Kidney (tissue), 14 donors: ENCODE results near the gene COL23A1. TPM values are rescaled to one million over a fixed set of nuclear protein-coding genes. Genes with fewer than 3 reads are reported as not detected.

Source experiments
- DNase-seq, 5 donors: peaks; one replicate each; pipeline ENCODE4 v3.0.0-alpha.2; 2013 to 2020
- FAIRE-seq: peaks from 2 replicates; lab custom pipeline; 2012; peaks lifted over from hg19 to GRCh38; lab: Jason Lieb, UNC
- H3K27ac ChIP-seq, 2 donors: one replicate each; pipeline ENCODE4 v1.7.0; 2013; ENCODE audit warnings: low read depth in 2 of 2, low read length in 2 of 2, inconsistent platforms in 1 of 2
- H3K27me3 ChIP-seq: one replicate; pipeline ENCODE4 v1.7.1; 2013; ENCODE audit warnings: low read length, inconsistent platforms; ENCODE audit not compliant: control insufficient read depth, insufficient read depth
- H3K36me3 ChIP-seq, 3 donors: one replicate each; pipeline versions ENCODE4 v1.7.0 to v1.7.1; 2013; ENCODE audit warnings: low read length in 3 of 3, control low read depth in 1 of 3, inconsistent platforms in 1 of 3; ENCODE audit not compliant: insufficient read depth in 3 of 3, control insufficient read depth in 2 of 3
- H3K4me1 ChIP-seq, 3 donors: one replicate each; pipeline versions ENCODE4 v1.7.0 to v1.7.1; 2013; ENCODE audit warnings: low read length in 3 of 3, inconsistent platforms in 1 of 3, low read depth in 1 of 3; ENCODE audit not compliant: control insufficient read depth in 2 of 3, insufficient read depth in 2 of 3
- H3K4me3 ChIP-seq, 3 donors: one replicate each; pipeline versions ENCODE4 v1.7.0 to v1.8.1; 2013; ENCODE audit warnings: low read length in 3 of 3, control low read depth in 1 of 3, inconsistent platforms in 1 of 3
- H3K9ac ChIP-seq, 3 donors: one replicate each; pipeline versions ENCODE4 v1.7.0 to v1.7.1; 2013; ENCODE audit warnings: low read length in 3 of 3, control low read depth in 1 of 3, inconsistent platforms in 1 of 3
- H3K9me3 ChIP-seq, 3 donors: one replicate each; pipeline versions ENCODE4 v1.7.0 to v1.7.1; 2013; ENCODE audit warnings: low read length in 3 of 3, control low read depth in 1 of 3, inconsistent platforms in 1 of 3; ENCODE audit not compliant: control insufficient read depth in 2 of 3, insufficient read depth in 1 of 3
- intact Hi-C: fragments of 100-400 bp; cut with DNase I; formaldehyde crosslinking; loops from one replicate; pipeline ENCODE4 v1.11.1; 2022
- polyA plus RNA-seq: library from polyadenylated mRNA; stranded (reverse); fragments of 350-450 nt; fragmentation: Illumina TruSeq; extraction: RNeasy Lipid Tissue Mini Kit (QIAGEN cat#74804); gene quantifications from one replicate; pipeline ENCODE4 v1.2.3, GENCODE V29; 2014; ENCODE audit warnings: low read depth, low replicate concordance; ENCODE audit not compliant: insufficient read depth
- total RNA-seq: library from RNA; stranded (reverse); fragmentation: NEBNext Ultra II Directional; extraction: Animal tissue kit (Norgen Biotek cat#: 25700); gene quantifications from one replicate; pipeline ENCODE4 v1.2.1, GENCODE V29; 2021
- TF ChIP-seq, protein P1 (sequence below): IDR thresholded peaks from 3 replicates; pipeline ENCODE4 v1.5.1; 2012; ENCODE audit warnings: mild to moderate bottlenecking, moderate library complexity, borderline replicate concordance; ENCODE audit not compliant: insufficient read depth; ENCODE audit errors: extremely low read depth
- donor health status: control.
- donor health status: control.
- donor health status: control.
- donor health status: control.
- donor health status: control.
- donor health status: DM: yes; HTN: yes; CAD: no.
- donor health status: Normal renal cell carcinoma (clear cell type).

Gene COL23A1
- total and polyA plus RNA-seq, 2 donors from 2014 or later = 4.1 to 8.7 TPM

DNA sequence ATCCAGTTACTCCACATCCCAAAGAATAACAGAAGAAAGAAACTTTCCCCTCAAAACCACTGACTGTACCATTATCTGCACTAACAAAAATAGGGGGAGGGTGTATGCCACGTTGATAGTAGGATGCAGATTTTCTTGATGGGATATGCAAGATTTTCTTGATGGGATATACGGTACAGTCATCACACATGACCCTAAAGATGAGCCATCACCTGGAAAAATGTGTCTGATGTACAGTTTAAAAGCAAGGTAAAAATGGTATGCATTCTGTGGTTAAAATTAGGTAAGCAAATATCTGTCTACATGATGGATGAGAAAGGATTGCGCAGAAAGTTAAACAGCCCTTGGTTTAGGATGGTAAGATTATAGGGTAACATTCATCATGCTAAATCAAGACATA, 8.6 kb downstream of the COL23A1 start:
- Histone ChIP-seq H3K9ac (no peak overlapping the region), H3K36me3 (no peaks in the 10 kb centered on the region), H3K27me3 (peaks cover 2% of the 10 kb centered on the region), H3K4me3 (no peak overlapping the region), H3K9me3 (peaks cover 0 to 2% (median 0%) of the 10 kb centered on the region in 3 donors), H3K4me1 (peaks cover 0 to 4% (median 3%) of the 10 kb centered on the region in 3 donors), H3K27ac (no peak overlapping the region)
- DNase-seq (no peak), FAIRE-seq (no peak)
- TF ChIP-seq, protein P1, sequence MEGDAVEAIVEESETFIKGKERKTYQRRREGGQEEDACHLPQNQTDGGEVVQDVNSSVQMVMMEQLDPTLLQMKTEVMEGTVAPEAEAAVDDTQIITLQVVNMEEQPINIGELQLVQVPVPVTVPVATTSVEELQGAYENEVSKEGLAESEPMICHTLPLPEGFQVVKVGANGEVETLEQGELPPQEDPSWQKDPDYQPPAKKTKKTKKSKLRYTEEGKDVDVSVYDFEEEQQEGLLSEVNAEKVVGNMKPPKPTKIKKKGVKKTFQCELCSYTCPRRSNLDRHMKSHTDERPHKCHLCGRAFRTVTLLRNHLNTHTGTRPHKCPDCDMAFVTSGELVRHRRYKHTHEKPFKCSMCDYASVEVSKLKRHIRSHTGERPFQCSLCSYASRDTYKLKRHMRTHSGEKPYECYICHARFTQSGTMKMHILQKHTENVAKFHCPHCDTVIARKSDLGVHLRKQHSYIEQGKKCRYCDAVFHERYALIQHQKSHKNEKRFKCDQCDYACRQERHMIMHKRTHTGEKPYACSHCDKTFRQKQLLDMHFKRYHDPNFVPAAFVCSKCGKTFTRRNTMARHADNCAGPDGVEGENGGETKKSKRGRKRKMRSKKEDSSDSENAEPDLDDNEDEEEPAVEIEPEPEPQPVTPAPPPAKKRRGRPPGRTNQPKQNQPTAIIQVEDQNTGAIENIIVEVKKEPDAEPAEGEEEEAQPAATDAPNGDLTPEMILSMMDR = no peak
- intact Hi-C loops = no loop called here

DNA sequence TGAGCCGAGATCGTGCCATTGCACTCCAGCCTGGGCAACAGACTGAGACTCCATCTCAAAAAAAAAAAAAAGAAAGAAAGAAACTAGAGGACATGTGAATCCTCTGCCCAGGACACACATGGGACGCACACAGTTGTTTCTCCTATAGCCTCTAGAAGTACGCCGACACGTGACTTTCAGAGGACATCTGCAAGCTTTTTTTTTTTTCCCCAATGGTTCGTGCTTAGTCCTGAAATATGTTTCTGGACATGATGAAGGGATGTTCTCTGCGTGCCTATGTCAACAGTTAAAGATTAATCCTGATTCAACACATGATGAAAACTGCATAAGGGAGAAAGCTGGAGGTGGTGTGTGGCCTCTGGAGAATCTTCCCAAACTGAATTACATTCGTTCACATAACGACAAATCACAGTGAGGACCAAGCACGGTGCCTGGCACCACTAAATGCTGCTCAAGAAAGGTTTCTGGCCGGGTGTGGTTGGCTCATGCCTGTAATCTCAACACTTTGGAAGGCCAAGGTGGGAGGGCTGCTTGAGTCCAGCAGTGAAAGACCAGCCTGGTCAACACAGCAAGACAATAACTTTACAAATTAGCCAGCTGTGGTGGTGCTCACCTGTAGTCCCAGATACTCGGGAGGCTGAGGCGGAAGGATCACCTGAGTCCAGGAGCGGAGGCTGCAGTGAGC, 9.8 kb downstream of the COL23A1 start:
- intact Hi-C loops = no loop called here
- H3K27me3 ChIP-seq = peaks cover 2% of the 10 kb centered on the region
- peaks cover 0 to 4% (median 0%) of the 10 kb centered on the region in 3 donors for H3K4me1 ChIP-seq
- TF ChIP-seq, protein P1 = no peak
- H3K9ac ChIP-seq = no peak overlapping the region
- H3K36me3 ChIP-seq = no peaks in the 10 kb centered on the region
- H3K4me3 ChIP-seq = no peak overlapping the region
- FAIRE-seq = no peak
- H3K9me3 ChIP-seq = peaks cover 0 to 2% (median 0%) of the 10 kb centered on the region in 3 donors
- no peak for DNase-seq
- H3K27ac ChIP-seq = no peak overlapping the region

DNA sequence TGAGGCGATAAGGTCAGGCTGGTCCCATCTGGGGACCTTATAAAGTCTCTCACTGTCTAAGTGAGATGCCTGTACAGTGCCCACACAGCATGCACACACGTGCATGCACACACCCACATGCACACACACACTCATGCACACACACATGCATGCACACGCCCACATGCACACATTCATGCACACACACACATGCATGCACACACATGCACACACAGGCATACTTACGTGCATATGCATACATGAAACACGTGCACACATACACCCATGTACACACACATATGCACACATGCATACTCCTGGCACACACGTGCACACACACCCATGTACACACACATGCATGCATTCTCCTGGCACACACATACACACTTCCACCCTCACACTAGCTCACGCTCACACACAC, 12.2 kb downstream of the COL23A1 start:
- no peaks in the 10 kb centered on the region for H3K36me3 ChIP-seq
- DNase-seq (no peak), FAIRE-seq (no peak)
- TF ChIP-seq, protein P1 = no peak
- peaks cover 2% of the 10 kb centered on the region for H3K27me3 ChIP-seq
- no peak overlapping the region for H3K4me3 ChIP-seq
- no peak overlapping the region for H3K27ac ChIP-seq
- peaks cover 0 to 4% (median 0%) of the 10 kb centered on the region in 3 donors for H3K4me1 ChIP-seq
- intact Hi-C loops = no loop called here
- H3K9ac ChIP-seq = no peak overlapping the region
- peaks cover 0 to 2% (median 0%) of the 10 kb centered on the region in 3 donors for H3K9me3 ChIP-seq
